SH-SY5Y (cell line): Measurements from ENCODE around the gene DNAH9.

Experiments used
- GATA2 ChIP-seq: IDR thresholded peaks from 2 replicates; pipeline ENCODE4 v1.6.1; 2011; ENCODE audit warnings: mild to moderate bottlenecking, low read depth, low read length
- GATA3 ChIP-seq: IDR thresholded peaks from 2 replicates; pipeline ENCODE4 v1.6.1; 2011; ENCODE audit warnings: low read depth, mild to moderate bottlenecking, low read length, moderate library complexity

- TF ChIP-seq GATA2 (no peak), GATA3 (no peak)
Measured at GRCh38 chr17:11558681-11559234, 39.5 kb upstream of the DNAH9 start.
